ENCODE results near the gene TMEM202. TPM values are rescaled to one million over a fixed set of nuclear protein-coding genes. Genes with fewer than 3 reads are reported as not detected.

TMEM202 gene
- total and polyA plus RNA-seq, 2 donors (not counting 3 experiments of a cell fraction or from before 2014, with no cell fraction given), result not detected

GRCh38 chr15:72398648-72399047 lies 543 bp downstream of the TMEM202 start:
- H3K79me2 ChIP-seq (ENCODE audit: control insufficient read depth, insufficient read depth, low read length), result no peaks in the 10 kb centered on the region
- dilution Hi-C loops (cut with MboI; ENCODE audit: extremely low pct_ligation_motif_present, low sequenced_read_pairs) (no loop called here), intact Hi-C loops (cut with micrococcal nuclease) (no loop called here)
- FAIRE-seq, result no peak
- no peaks in the 10 kb centered on the region for H3K9me3 ChIP-seq (replicated peaks; ENCODE audit: control insufficient read depth, insufficient read depth, low read length)
- H4K20me1 ChIP-seq (replicated peaks; ENCODE audit: control insufficient read depth, extremely low read depth, insufficient read depth, low read length), result no peaks in the 10 kb centered on the region
- H3K36me3 ChIP-seq (ENCODE audit: control insufficient read depth in 2 of 2, extremely low read depth in 1 of 2, insufficient read depth in 2 of 2, low read length in 2 of 2), result no peaks in the 10 kb centered on the region
- no peak overlapping the region for H3K9ac ChIP-seq (replicated peaks; ENCODE audit: extremely low read depth, insufficient read depth, low read length)
- no peak overlapping the region for H2AFZ ChIP-seq (ENCODE audit: low read depth, low read length)
- no peak overlapping the region for H3K4me2 ChIP-seq (ENCODE audit: insufficient read depth, low read length)
- BruUV-seq (replicated peaks), result no TSS peak
- TF ChIP-seq GATA2 (IDR thresholded peaks at IDR 0.05; ENCODE audit: insufficient read depth, insufficient read length, low read depth, low read length), result no peak
- no peak for TF ChIP-seq CTCF (IDR thresholded peaks at IDR 0.05; ENCODE audit: extremely low read depth in 1 of 2, insufficient read depth in 1 of 2, low read depth in 1 of 2, low read length in 2 of 2)
- no peak for TF ChIP-seq MAX (IDR thresholded peaks at IDR 0.05; ENCODE audit: insufficient read depth, insufficient read length)
- TF ChIP-seq EZH2 (IDR thresholded peaks at IDR 0.05; ENCODE audit: borderline replicate concordance, low read depth, low read length, severe bottlenecking), result no peak
- TF ChIP-seq POLR2AphosphoS5 (IDR thresholded peaks at IDR 0.05; ENCODE audit: insufficient read depth, low read depth, low read length), result no peak
- no peak for TF ChIP-seq JUN (IDR thresholded peaks at IDR 0.05; ENCODE audit: borderline replicate concordance, insufficient read depth, insufficient read length, low read depth)
- no peak for TF ChIP-seq POLR2A (IDR thresholded peaks at IDR 0.05; ENCODE audit: low read depth, low read length)
- no peak for TF ChIP-seq FOS (IDR thresholded peaks at IDR 0.05; ENCODE audit: borderline replicate concordance, insufficient read depth, low read length)
- no peak for TF ChIP-seq MYC (IDR thresholded peaks at IDR 0.05; ENCODE audit: low read depth, low read length)
- H3K27me3 ChIP-seq (ENCODE audit: control insufficient read depth in 2 of 2, insufficient read depth in 2 of 2, low read length in 2 of 2), result peaks cover 4 to 21% of the 10 kb centered on the region in 2 experiments
- DNase-seq (ENCODE audit: low read depth, low spot score), result no peak
- POLR2A ChIA-PET, result no interaction called here
- no peaks in the 10 kb centered on the region for H3K9me1 ChIP-seq (replicated peaks; ENCODE audit: control insufficient read depth, extremely low read depth, insufficient read depth, low read length)
- CTCF ChIA-PET, result no interaction called here
- no peaks in the 10 kb centered on the region for H3K4me1 ChIP-seq (ENCODE audit: control insufficient read depth, extremely low read depth, insufficient read depth, low read length)
- H3K4me3 ChIP-seq (replicated peaks in 1 of 3; ENCODE audit: insufficient read depth in 1 of 3, low read depth in 1 of 3, low read length in 3 of 3), result no peak overlapping the region
- no peak overlapping the region for H3K27ac ChIP-seq (ENCODE audit: insufficient read depth, low read depth, low read length)
